ENCODE measurements around the gene AKR1C2. TPM values are rescaled to one million over a fixed set of nuclear protein-coding genes. Genes with fewer than 3 reads are reported as not detected.

The AKR1C2 gene
- total RNA-seq, 4 donors from 2014 or later, result 13.5 to 48.3 (median 17.7) TPM

DNA sequence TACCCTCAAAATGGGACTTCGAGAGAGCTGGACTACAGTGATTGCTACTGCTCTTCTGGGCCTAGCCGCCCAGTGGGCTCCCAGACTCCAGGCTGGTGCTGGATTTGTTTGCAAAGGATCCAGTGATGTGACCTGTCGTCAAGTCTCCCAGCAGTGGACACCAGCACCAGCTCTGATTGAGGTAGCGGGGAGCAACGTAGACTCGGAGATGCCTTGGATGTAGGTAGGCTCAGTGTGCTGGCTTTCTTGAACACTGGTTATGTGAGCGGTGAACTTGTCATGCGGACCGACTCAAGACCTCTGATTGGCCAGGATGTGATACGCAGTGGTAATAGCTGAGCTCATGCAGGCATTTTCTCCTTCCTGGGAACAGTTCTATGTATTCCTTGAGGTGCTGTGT, 19.4 kb downstream of the AKR1C2 start:
- peaks cover 0 to 25% (median 8%) of the 10 kb centered on the region in 3 donors for H3K4me1 ChIP-seq
- no peaks in the 10 kb centered on the region for H3K9me3 ChIP-seq
- no peak overlapping the region for H3K4me3 ChIP-seq
- no peaks in the 10 kb centered on the region for H3K36me3 ChIP-seq
- WGBS, 2 donors (ENCODE audit: low coverage in 1 of 2), result 94 to 100% methylated on average over 2 to 6 of the region's 10 CpGs
- no peak overlapping the region for H3K27ac ChIP-seq
- TF ChIP-seq EP300 (IDR thresholded peaks at IDR 0.05) (no peak), CTCF (IDR thresholded peaks at IDR 0.05) (no peak), POLR2A (IDR thresholded peaks at IDR 0.05) (no peak), POLR2AphosphoS5 (IDR thresholded peaks at IDR 0.05) (no peak)
- no peaks in the 10 kb centered on the region for H3K27me3 ChIP-seq
- ATAC-seq, result no peak

DNA sequence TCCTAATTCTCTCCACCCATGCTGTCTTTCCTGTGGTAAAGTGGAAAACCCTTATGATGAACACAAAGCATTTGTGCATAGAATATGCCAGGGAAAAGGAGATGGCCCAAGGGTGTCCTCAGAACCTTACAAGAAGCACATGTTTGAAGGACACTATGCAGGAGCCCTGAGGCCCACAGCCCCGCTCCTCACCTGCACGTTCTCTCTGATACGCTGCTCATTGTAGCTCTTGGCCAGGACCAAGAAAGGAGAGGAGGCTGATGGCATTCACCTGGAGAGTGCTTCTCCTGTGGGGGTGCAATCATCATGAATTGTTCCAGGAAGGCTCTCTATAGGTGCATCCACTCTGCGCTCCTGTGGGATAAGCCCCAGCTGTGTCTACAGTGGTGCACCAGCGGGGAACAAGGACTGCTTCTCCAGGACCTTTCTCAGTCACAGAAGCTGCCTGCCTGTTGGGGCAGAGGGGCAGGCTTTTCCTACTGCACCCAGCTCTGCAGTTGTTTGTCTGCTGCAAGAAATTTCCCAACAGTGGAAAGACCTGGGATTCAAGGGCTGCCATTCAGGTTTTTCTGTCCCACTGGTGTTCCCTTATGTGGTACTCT, 19.9 kb downstream of the AKR1C2 start:
- TF ChIP-seq POLR2AphosphoS5 (IDR thresholded peaks at IDR 0.05) (no peak), CTCF (IDR thresholded peaks at IDR 0.05) (no peak), POLR2A (IDR thresholded peaks at IDR 0.05) (no peak), EP300 (IDR thresholded peaks at IDR 0.05) (no peak)
- Histone ChIP-seq H3K4me1 (peaks cover 0 to 25% (median 8%) of the 10 kb centered on the region in 3 donors), H3K4me3 (no peak overlapping the region), H3K9me3 (no peaks in the 10 kb centered on the region), H3K27ac (no peak overlapping the region), H3K36me3 (peaks cover 0 to 5% of the 10 kb centered on the region in 2 donors), H3K27me3 (no peaks in the 10 kb centered on the region)
- WGBS, 2 donors (ENCODE audit: low coverage in 1 of 2), result 86 to 96% methylated on average over 3 of the region's 5 CpGs
- no peak for ATAC-seq

DNA sequence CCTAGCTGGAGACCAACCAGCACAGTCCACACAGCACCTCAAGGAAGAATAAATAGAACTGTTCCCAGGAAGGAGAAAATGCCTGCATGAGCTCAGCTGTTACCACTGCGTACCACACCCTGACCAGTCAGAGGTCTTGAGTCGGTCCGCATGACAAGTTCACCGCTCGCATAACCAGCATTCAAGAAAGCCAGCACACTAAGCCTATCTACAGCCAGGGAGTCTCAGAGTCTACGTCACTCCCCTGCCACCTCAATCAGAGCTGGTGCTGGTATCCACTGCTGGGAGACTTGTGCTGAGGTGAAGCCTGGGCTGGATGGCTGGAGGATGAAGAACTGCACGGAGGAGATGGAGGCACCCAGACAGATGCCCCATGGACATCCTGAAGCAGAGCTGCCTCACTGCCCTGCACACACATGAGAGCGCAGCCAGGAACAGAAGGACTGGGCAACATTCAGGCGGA, 20.9 kb downstream of the AKR1C2 start:
- H3K4me3 ChIP-seq, result no peak overlapping the region
- TF ChIP-seq POLR2AphosphoS5 (IDR thresholded peaks at IDR 0.05), result peak; percentile 39
- no peak for TF ChIP-seq POLR2A (IDR thresholded peaks at IDR 0.05)
- TF ChIP-seq EP300 (IDR thresholded peaks at IDR 0.05), result no peak
- no peak for TF ChIP-seq CTCF (IDR thresholded peaks at IDR 0.05)
- WGBS, 2 donors (ENCODE audit: low coverage in 1 of 2), result 61 to 81% methylated on average over 4 to 5 of the region's 9 CpGs
- ATAC-seq, result peak; percentile 24
- H3K27me3 ChIP-seq, result no peaks in the 10 kb centered on the region
- no peaks in the 10 kb centered on the region for H3K9me3 ChIP-seq
- H3K4me1 ChIP-seq, result peaks cover 0 to 25% (median 8%) of the 10 kb centered on the region in 3 donors
- H3K36me3 ChIP-seq, result peaks cover 0 to 8% of the 10 kb centered on the region in 2 donors
- peak overlapping the region in 2 of 4 donors; percentile 39 to 46 for H3K27ac ChIP-seq

- Histone ChIP-seq H3K27me3 (no peaks in the 10 kb centered on the region), H3K4me1 (peaks cover 0 to 25% (median 8%) of the 10 kb centered on the region in 3 donors), H3K27ac (peak overlapping the region in 3 of 4 donors; percentile 39 to 46 (median 41)), H3K9me3 (no peaks in the 10 kb centered on the region), H3K36me3 (peaks cover 0 to 16% of the 10 kb centered on the region in 2 donors), H3K4me3 (no peak overlapping the region)
- WGBS, 2 donors (ENCODE audit: low coverage in 1 of 2), result 49 to 52% methylated on average over 7 to 8 of the region's 14 CpGs
- TF ChIP-seq POLR2A (IDR thresholded peaks at IDR 0.05), result no peak
- TF ChIP-seq EP300 (IDR thresholded peaks at IDR 0.05), result no peak
- peak; percentile 15 to 58 (median 50) for TF ChIP-seq CTCF (IDR thresholded peaks at IDR 0.05)
- TF ChIP-seq POLR2AphosphoS5 (IDR thresholded peaks at IDR 0.05), result peak; percentile 7
- ATAC-seq, result peak; percentile 28
Observed at GRCh38 chr10:4981722-4982471, 21.8 kb downstream of the AKR1C2 start.
